ENCODE measurements around the gene SKP2. TPM values are rescaled to one million over a fixed set of nuclear protein-coding genes. Genes with fewer than 3 reads are reported as not detected.
"Not testable (repeated sequence)": the region's sequence is repeated elsewhere in the genome, so short reads cannot be mapped to it uniquely, and the experiment has no call there.

Gene SKP2
- total RNA-seq, 2 donors from 2014 or later: 32.8 to 53.0 TPM

DNA sequence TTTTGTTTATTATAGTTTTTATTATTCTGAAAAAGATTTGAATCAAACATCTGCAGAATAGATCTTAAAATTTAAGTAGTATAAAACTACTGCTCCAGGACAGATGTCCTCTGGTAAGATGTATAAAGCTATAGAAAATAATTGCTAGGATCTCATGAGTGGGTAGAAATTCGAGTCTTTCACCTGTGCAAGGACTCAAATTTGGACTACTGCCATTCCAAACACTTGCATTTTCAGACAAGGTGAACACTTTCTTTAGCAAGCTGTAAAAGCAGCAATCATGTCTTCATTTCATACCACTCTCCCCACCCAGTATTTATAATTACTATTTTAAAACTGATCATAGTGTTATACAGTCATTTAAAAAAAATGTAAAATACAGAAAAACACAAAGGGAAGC, 20.7 kb downstream of the SKP2 start:
- Mint-ChIP-seq H3K36me3 (ENCODE audit: low read depth) (peaks cover 97% of the 10 kb centered on the region), H3K9me3 (no peaks in the 10 kb centered on the region), H3K4me1 (no peaks in the 10 kb centered on the region), H3K27me3 (no peaks in the 10 kb centered on the region), H3K4me3 (no peak overlapping the region), H3K27ac (no peak overlapping the region)
- no peak for ATAC-seq (replicated peaks)

DNA sequence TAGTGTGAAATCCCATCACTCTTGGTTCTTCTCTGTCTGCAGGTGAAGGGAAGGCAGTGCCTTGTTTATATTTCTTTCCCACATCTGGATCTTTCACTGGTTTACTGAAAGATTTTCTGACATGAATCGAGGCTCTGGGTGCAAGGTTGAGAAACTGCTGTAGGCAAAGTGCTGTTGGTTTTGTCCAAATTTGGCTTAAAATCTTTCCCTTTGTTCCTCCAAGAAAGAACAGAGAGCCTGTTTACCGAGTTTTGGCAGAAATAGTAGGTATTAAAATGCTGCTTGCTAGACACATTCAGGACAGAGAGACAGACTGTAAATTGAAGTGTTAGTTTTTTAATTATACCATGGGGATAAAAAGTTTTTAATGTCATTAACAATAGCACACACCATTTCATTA, 21.5 kb downstream of the SKP2 start:
- H3K27ac Mint-ChIP-seq: no peak overlapping the region
- peaks cover 97% of the 10 kb centered on the region for H3K36me3 Mint-ChIP-seq (ENCODE audit: low read depth)
- no peaks in the 10 kb centered on the region for H3K27me3 Mint-ChIP-seq
- H3K4me1 Mint-ChIP-seq: no peaks in the 10 kb centered on the region
- no peaks in the 10 kb centered on the region for H3K9me3 Mint-ChIP-seq
- H3K4me3 Mint-ChIP-seq: no peak overlapping the region
- ATAC-seq (replicated peaks): no peak

DNA sequence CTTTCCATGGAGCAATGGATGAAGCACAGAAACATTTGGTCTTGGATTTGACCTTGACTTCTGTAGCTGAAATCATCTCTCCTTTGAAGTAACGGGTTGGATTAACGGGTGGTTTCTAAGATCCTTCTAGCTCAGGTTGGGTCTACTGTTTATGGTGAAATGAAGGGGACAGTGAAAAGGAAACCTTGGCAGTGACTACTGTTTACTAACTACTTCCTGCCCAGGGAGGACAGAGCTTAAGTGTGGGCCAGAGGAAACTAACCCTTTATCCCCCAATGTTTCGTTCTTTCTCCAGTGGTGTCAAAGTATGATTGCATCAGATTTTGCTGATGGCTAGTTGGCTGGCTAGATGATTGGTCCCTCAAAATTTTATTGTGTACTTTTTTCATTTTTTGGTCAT, 22.2 kb downstream of the SKP2 start:
- Mint-ChIP-seq H3K9me3 (no peaks in the 10 kb centered on the region), H3K36me3 (ENCODE audit: low read depth) (peaks cover 97% of the 10 kb centered on the region), H3K27ac (no peak overlapping the region), H3K4me3 (no peak overlapping the region), H3K4me1 (no peaks in the 10 kb centered on the region), H3K27me3 (no peaks in the 10 kb centered on the region)
- no peak for ATAC-seq (replicated peaks)

DNA sequence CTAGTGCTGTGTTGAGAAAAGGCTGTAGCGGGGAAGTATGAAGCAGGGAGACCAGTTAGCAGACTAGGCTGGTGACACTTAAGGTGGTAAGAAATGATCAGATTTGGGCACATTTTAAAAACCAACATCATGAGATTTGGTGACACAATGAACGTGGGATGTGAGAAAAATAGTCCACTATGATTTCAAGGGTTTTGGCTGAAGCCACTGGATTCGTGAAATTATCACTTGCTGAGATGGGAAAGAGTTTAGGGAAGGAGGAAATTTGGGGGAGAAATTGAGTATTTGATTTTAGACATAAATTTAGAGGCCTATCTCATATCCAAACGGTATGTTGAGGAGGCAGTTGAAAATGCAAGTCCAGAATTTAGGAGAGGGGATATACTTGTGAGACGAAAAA, 23.1 kb downstream of the SKP2 start:
- Mint-ChIP-seq H3K4me3 (no peak overlapping the region), H3K36me3 (ENCODE audit: low read depth) (peaks cover 97% of the 10 kb centered on the region)

DNA sequence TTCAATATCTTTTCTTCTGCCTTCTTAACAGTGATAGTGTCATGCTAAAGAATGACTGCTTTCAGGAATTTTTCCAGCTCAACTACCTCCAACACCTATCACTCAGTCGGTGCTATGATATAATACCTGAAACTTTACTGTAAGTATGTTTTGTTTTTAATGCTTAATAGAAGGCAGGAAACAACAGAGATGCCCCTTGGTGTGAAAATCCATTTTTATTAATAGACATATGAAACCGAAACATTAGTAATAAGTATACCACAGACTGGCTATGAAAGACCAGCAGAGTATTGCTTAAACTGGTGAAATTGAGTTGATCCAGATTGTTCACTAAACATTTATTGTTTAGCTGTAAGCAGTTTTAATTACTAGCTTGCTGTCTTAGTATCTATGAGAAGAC, 25.2 kb downstream of the SKP2 start:
- Mint-ChIP-seq H3K4me3 (no peak overlapping the region), H3K4me1 (no peaks in the 10 kb centered on the region), H3K9me3 (no peaks in the 10 kb centered on the region), H3K27me3 (no peaks in the 10 kb centered on the region), H3K27ac (peak overlapping the region; percentile 45), H3K36me3 (ENCODE audit: low read depth) (peaks cover 97% of the 10 kb centered on the region)
- ATAC-seq (replicated peaks): no peak

More for the DNA sequence above, 23.1 kb downstream of the SKP2 start:
- no peak for ATAC-seq (replicated peaks)
- Mint-ChIP-seq H3K9me3 (no peaks in the 10 kb centered on the region), H3K27me3 (no peaks in the 10 kb centered on the region), H3K27ac (no peak overlapping the region), H3K4me1 (no peaks in the 10 kb centered on the region)

DNA sequence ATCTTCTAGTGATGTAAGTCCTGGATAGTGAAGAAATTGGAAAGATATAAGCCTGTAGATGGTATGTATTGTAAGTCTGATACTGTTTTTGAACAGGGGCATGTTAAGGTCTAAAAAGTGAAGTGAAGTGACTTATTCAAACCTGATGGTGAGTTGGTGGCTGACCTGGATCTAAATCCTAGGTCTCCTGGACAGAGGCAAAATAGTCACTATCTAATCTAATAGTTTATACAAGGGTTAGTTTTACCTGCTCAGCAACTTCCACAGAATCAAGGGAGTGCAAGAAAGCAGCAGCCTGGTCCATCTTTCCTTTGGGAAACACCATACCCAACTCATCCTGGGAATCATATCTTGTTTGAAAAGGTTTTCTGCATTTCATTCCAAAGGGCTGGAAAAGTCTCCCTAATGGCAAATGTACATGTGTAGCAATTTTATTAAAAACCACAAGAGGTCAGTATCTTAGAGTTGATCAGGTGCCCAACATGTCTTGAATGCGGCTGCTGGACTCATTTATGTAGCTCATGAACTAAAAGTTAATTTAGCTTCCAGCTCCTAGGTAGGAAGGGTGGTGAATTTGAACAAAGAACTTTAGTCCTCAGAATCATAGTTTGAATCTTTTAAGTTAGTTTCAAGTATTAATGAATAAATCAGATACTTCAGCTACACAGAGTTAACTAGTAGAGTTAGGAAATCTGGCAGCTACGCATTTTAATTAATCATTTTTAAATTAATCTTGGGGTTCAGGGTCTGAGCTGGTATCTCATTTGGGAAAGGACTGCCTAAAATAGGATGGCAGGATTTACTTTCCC, 26.0 kb downstream of the SKP2 start:
- H3K27ac Mint-ChIP-seq: peak overlapping the region; percentile 45
- H3K36me3 Mint-ChIP-seq (ENCODE audit: low read depth): peaks cover 97% of the 10 kb centered on the region
- H3K9me3 Mint-ChIP-seq: no peaks in the 10 kb centered on the region
- no peaks in the 10 kb centered on the region for H3K4me1 Mint-ChIP-seq
- no peak overlapping the region for H3K4me3 Mint-ChIP-seq
- no peaks in the 10 kb centered on the region for H3K27me3 Mint-ChIP-seq
- ATAC-seq (replicated peaks): no peak

DNA sequence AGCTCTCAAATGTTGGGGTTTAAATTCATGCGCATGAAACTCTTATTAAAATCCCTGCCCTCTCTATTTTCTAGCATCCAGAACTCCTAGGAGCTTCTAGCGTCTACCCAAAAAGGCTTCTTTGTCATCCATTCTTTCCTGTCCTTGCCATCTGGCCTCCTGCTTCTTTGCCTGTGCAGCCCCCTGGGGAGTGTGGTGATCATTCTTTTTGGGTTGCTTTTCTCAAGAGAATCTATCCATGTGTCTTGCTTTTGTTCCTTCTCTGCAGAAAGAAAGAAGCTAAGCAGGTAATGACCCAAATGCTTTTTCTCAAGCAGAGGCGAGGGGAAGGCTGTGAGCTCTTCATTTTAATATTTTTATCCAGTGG, 26.6 kb downstream of the SKP2 start:
- Mint-ChIP-seq H3K36me3 (ENCODE audit: low read depth) (peaks cover 97% of the 10 kb centered on the region), H3K27ac (no peak overlapping the region), H3K4me3 (no peak overlapping the region), H3K4me1 (no peaks in the 10 kb centered on the region), H3K9me3 (no peaks in the 10 kb centered on the region), H3K27me3 (no peaks in the 10 kb centered on the region)
- ATAC-seq (replicated peaks): no peak

DNA sequence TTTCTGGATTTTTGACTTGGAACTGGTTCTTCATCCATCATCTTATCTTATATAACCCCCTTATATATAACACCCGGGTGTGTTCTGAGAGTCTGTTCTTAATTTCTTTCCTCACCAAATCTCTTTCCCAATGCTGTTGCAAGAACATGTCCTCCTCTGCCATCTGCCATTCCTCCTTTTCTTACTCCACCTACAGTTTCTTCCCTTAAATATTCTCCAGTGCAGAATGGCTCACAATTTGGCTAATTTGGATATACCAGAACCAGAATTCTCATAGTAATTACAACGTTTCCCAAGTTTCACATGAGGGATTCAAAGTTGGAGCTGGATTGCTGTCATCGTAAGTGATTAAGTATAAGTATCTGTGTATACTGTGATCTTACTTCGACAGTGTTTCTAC, 28.0 kb downstream of the SKP2 start:
- Mint-ChIP-seq H3K9me3 (no peaks in the 10 kb centered on the region), H3K36me3 (ENCODE audit: low read depth) (peaks cover 97% of the 10 kb centered on the region), H3K27me3 (no peaks in the 10 kb centered on the region), H3K27ac (peak overlapping the region; percentile 37), H3K4me3 (no peak overlapping the region), H3K4me1 (no peaks in the 10 kb centered on the region)
- no peak for ATAC-seq (replicated peaks)

DNA sequence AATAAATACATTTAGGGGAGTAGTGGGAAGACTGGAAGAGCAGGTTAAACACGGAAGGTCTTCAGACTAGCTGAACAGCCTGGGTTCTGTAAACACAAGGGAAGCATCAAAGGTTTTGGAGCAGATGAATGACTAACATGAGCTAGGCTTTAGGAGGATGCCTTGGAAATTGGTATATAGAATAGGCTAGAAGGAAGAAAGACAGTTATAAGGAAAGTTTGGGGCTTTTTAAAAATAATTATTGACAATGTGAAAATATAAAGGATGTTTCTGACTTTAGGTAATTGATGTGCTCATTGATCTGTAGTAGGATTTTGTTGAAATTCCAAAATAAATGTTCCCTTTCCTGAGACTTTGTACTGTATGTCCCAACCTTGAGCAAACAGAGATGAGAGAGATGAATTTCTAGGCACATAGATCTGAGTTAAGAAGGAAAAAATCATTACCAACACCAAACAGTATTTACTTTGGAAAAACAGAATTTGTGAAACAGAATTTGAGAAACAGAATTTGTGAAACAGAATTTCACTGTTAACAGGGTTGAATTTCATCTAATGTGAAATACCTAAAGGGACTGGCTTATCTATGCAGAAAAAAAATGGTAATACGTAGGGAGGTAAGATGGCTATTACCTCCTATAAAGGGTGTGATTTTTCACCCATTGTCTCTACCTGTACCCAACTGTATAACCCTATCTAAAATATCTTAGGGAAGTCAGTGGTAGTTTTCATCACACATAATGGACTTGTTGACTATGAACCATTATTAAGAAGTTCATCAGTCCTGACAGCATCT, 28.8 kb downstream of the SKP2 start:
- Mint-ChIP-seq H3K9me3 (no peaks in the 10 kb centered on the region), H3K27me3 (no peaks in the 10 kb centered on the region), H3K36me3 (ENCODE audit: low read depth) (peaks cover 94% of the 10 kb centered on the region), H3K4me1 (no peaks in the 10 kb centered on the region), H3K4me3 (no peak overlapping the region), H3K27ac (no peak overlapping the region)
- ATAC-seq (replicated peaks): no peak

DNA sequence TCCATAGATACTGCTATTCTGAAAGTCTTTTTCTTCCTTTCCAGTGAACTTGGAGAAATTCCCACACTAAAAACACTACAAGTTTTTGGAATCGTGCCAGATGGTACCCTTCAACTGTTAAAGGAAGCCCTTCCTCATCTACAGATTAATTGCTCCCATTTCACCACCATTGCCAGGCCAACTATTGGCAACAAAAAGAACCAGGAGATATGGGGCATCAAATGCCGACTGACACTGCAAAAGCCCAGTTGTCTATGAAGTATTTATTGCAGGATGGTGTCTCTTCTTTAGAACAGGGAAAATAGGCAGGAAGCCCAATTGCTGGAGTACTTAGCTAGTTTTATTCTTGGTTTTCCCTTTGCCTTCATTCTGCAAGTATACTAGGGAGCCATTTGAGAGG, 29.9 kb downstream of the SKP2 start:
- Mint-ChIP-seq H3K27me3 (no peaks in the 10 kb centered on the region), H3K36me3 (ENCODE audit: low read depth) (peaks cover 97% of the 10 kb centered on the region), H3K27ac (no peak overlapping the region), H3K4me3 (no peak overlapping the region), H3K4me1 (no peaks in the 10 kb centered on the region), H3K9me3 (no peaks in the 10 kb centered on the region)
- no peak for ATAC-seq (replicated peaks)

DNA sequence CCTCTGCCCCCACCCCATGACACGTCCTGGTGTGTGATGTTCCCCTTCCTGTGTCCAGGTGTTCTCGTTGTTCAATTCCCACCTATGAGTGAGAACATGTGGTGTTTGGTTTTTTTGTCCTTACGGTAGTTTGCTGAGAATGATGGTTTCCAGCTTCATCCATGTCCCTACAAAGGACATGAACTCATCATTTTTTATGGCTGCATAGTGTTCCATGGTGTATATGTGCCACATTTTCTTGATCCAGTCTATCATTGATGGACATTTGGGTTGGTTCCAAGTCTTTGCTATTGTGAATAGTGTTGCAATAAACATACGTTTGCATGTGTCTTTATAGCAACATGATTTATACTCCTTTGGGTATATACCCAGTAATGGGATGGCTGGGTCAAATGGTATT, 32.5 kb downstream of the SKP2 start:
- not testable (repeated sequence) for H3K27me3 Mint-ChIP-seq; H3K4me3 Mint-ChIP-seq; ATAC-seq (replicated peaks); H3K27ac Mint-ChIP-seq; H3K4me1 Mint-ChIP-seq; H3K9me3 Mint-ChIP-seq
- H3K36me3 Mint-ChIP-seq (ENCODE audit: low read depth): peaks cover 97% of the 10 kb centered on the region

DNA sequence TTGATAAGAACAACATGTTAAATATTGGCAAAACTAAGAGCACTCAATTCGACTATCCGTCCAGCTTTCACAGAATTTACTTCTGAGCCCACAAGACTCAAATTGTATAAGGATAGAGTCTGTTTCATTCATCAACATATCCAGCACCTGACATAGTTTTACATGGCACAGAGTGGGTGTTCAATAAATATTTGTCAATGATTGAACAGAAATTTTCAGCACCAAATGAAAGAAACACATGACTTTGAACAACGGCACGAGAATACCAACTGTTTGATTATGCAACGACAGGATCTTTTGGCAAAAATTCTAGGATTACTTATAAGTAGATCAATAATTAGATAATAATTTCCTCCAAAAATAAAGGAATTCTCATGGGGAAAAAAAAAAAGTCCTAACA, 41.8 kb downstream of the SKP2 start:
- H3K27me3 Mint-ChIP-seq: no peaks in the 10 kb centered on the region
- peaks cover 83% of the 10 kb centered on the region for H3K36me3 Mint-ChIP-seq (ENCODE audit: low read depth)
- H3K27ac Mint-ChIP-seq: no peak overlapping the region
- no peak for ATAC-seq (replicated peaks)
- peaks cover 7% of the 10 kb centered on the region for H3K9me3 Mint-ChIP-seq
- H3K4me3 Mint-ChIP-seq: no peak overlapping the region
- no peaks in the 10 kb centered on the region for H3K4me1 Mint-ChIP-seq

DNA sequence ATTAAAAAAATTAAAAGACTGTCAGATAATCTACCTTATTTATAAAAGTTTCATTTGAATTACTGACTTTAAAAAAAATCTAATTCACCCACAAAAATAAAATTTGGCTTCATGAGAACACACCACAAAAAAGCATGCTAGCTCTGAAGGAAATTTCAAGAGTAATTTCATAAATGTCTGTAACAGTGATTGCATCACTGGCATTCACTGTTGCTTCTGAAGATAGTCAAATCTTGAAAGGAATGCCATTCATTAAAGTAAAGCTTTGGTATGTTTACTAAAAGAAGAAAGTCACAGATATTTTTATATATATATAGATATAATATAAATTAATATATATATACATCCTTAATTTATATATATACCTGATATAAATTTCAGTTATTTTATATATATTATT, 46.4 kb downstream of the SKP2 start:
- Mint-ChIP-seq H3K4me3 (no peak overlapping the region), H3K36me3 (ENCODE audit: low read depth) (peaks cover 70% of the 10 kb centered on the region), H3K27ac (no peak overlapping the region), H3K9me3 (no peaks in the 10 kb centered on the region), H3K4me1 (no peaks in the 10 kb centered on the region), H3K27me3 (no peaks in the 10 kb centered on the region)
- no peak for ATAC-seq (replicated peaks)

DNA sequence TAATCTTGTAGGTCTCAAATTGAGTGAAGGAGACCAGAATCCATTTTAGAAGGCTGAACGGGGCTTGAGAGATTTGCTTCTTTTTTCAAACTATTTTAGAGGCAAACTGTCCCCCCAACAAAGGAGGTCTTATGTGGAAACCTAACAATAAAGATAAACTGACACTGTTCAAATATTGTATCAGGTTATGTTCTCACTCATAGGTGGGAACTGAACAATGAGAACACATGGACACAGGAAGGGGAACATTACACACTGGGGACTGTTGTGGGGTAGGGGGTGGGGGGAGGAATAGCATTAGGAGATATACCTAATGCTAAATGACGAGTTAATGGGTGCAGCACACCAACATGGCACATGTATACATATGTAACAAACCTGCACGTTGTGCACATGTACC, 46.9 kb downstream of the SKP2 start:
- H3K4me1 Mint-ChIP-seq; H3K27ac Mint-ChIP-seq; ATAC-seq (replicated peaks); H3K9me3 Mint-ChIP-seq; H3K4me3 Mint-ChIP-seq; H3K27me3 Mint-ChIP-seq: not testable (repeated sequence)
- H3K36me3 Mint-ChIP-seq (ENCODE audit: low read depth): peaks cover 66% of the 10 kb centered on the region

DNA sequence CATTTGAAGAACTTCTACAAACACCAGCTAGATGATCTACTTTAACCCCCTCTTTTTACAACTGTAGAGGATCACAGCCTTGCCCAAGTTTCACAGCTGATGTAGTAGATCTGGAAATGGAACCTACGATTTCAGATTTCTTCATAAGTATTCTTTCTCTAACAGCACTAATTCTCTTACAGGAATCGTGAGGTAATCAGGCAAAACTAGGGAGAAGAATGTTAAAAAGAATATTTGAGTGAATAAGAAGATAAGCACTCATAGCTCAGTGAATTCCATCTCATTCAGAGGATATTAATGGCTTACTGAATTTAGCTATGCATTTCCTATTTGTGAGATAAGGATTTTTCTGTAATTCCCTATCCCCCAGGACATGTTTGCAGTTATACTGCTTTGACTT, 47.7 kb downstream of the SKP2 start:
- Mint-ChIP-seq H3K4me1 (no peaks in the 10 kb centered on the region), H3K36me3 (ENCODE audit: low read depth) (peaks cover 60% of the 10 kb centered on the region), H3K27me3 (no peaks in the 10 kb centered on the region), H3K4me3 (no peak overlapping the region), H3K27ac (no peak overlapping the region), H3K9me3 (no peaks in the 10 kb centered on the region)
- no peak for ATAC-seq (replicated peaks)
